Astrocyte (in vitro differentiated cells and primary cell): Measurements from ENCODE around the gene THRB. TPM values are rescaled to one million over a fixed set of nuclear protein-coding genes. Genes with fewer than 3 reads are reported as not detected.

Experiments used
- DNase-seq: peaks from one replicate; pipeline ENCODE4 v3.0.0-alpha.2; 2010; ENCODE audit warnings: low read depth
- FAIRE-seq: peaks from 2 replicates; lab custom pipeline; 2011; peaks lifted over from hg19 to GRCh38; lab: Jason Lieb, UNC
- H2AFZ ChIP-seq: 2 replicates; pipeline ENCODE4 v1.6.0; 2012; ENCODE audit warnings: low read depth, low read length, inconsistent platforms
- H3K27ac ChIP-seq: 2 replicates; pipeline ENCODE4 v1.5.1; 2011; ENCODE audit warnings: low read depth, low read length, inconsistent platforms
- H3K27me3 ChIP-seq: 2 replicates; pipeline ENCODE4 v1.6.0; 2011; ENCODE audit warnings: low read length, inconsistent platforms; ENCODE audit not compliant: insufficient read depth
- H3K36me3 ChIP-seq: 2 replicates; pipeline ENCODE4 v1.5.1; 2011; ENCODE audit warnings: low read length, inconsistent platforms; ENCODE audit not compliant: insufficient read depth
- H3K4me1 ChIP-seq: 2 replicates; pipeline ENCODE4 v1.5.1; 2011; ENCODE audit warnings: low read length, inconsistent platforms; ENCODE audit not compliant: insufficient read depth
- H3K4me2 ChIP-seq: 2 replicates; pipeline ENCODE4 v1.6.0; 2012; ENCODE audit warnings: low read length, inconsistent platforms
- H3K4me3 ChIP-seq: 2 replicates; pipeline ENCODE4 v1.5.1; 2011; ENCODE audit warnings: low read depth, mild to moderate bottlenecking, low read length, inconsistent platforms; ENCODE audit not compliant: insufficient read depth
- H3K79me2 ChIP-seq: 2 replicates; pipeline ENCODE4 v1.6.0; 2012; ENCODE audit warnings: mild to moderate bottlenecking, low read length, inconsistent platforms; ENCODE audit not compliant: insufficient read depth
- H3K9ac ChIP-seq: 2 replicates; pipeline ENCODE4 v1.6.0; 2012; ENCODE audit warnings: mild to moderate bottlenecking, low read length, inconsistent platforms
- H3K9me3 ChIP-seq: 2 replicates; pipeline ENCODE4 v1.5.1; 2012; ENCODE audit warnings: low read depth, mild to moderate bottlenecking, low read length, inconsistent platforms; ENCODE audit not compliant: insufficient read depth
- H4K20me1 ChIP-seq: 2 replicates; pipeline ENCODE4 v1.6.0; 2012; ENCODE audit warnings: low read length, inconsistent platforms; ENCODE audit not compliant: insufficient read depth
- H3K27ac Mint-ChIP-seq: one replicate; pipeline ENCODE4 v1.8.0; 2021; ENCODE audit warnings: mild to moderate bottlenecking, mixed read lengths; ENCODE audit not compliant: unreplicated experiment
- H3K27me3 Mint-ChIP-seq: one replicate; pipeline ENCODE4 v1.8.0; 2021; ENCODE audit warnings: low read depth, mixed read lengths; ENCODE audit not compliant: unreplicated experiment
- H3K36me3 Mint-ChIP-seq: one replicate; pipeline ENCODE4 v1.8.0; 2021; ENCODE audit warnings: low read depth, mixed read lengths; ENCODE audit not compliant: unreplicated experiment
- H3K4me1 Mint-ChIP-seq: one replicate; pipeline ENCODE4 v1.8.0; 2021; ENCODE audit warnings: low read depth, mixed read lengths; ENCODE audit not compliant: unreplicated experiment
- H3K4me3 Mint-ChIP-seq: one replicate; pipeline ENCODE4 v1.8.0; 2021; ENCODE audit warnings: mild to moderate bottlenecking, moderate library complexity, mixed read lengths; ENCODE audit not compliant: unreplicated experiment
- H3K9me3 Mint-ChIP-seq: one replicate; pipeline ENCODE4 v1.8.0; 2021; ENCODE audit warnings: mild to moderate bottlenecking, mixed read lengths; ENCODE audit not compliant: unreplicated experiment
- CTCF ChIP-seq: IDR thresholded peaks from 2 replicates; pipeline ENCODE4 v1.5.1; 2011; ENCODE audit warnings: low read depth, mild to moderate bottlenecking, inconsistent platforms, low read length, moderate library complexity; ENCODE audit not compliant: insufficient read depth
- EZH2 ChIP-seq: IDR thresholded peaks from 2 replicates; pipeline ENCODE4 v1.6.1; 2012; ENCODE audit warnings: mild to moderate bottlenecking, low read length, inconsistent platforms; ENCODE audit not compliant: insufficient read depth
- total RNA-seq: library from RNA; stranded (reverse); gene quantifications from 2 replicates; pipeline ENCODE4 v1.2.1, GENCODE V29; 2021

THRB gene
- total RNA-seq, 1 donor from 2014 or later: 8.5 TPM

- Histone ChIP-seq H3K36me3 (no peaks in the 10 kb centered on the region), H2AFZ (no peak overlapping the region), H3K79me2 (no peaks in the 10 kb centered on the region), H3K9ac (no peak overlapping the region), H4K20me1 (no peaks in the 10 kb centered on the region), H3K4me1 (no peaks in the 10 kb centered on the region), H3K4me3 (no peak overlapping the region), H3K27ac (no peak overlapping the region), H3K27me3 (no peaks in the 10 kb centered on the region), H3K4me2 (no peak overlapping the region), H3K9me3 (no peaks in the 10 kb centered on the region)
- Mint-ChIP-seq H3K36me3 (peaks cover 2% of the 10 kb centered on the region), H3K9me3 (no peaks in the 10 kb centered on the region), H3K4me1 (no peaks in the 10 kb centered on the region), H3K27ac (no peak overlapping the region), H3K4me3 (no peak overlapping the region), H3K27me3 (no peaks in the 10 kb centered on the region)
- TF ChIP-seq EZH2: no peak
- no peak for TF ChIP-seq CTCF
- DNase-seq: no peak
- no peak for FAIRE-seq
These were observed 53.7 kb downstream of the THRB start for GRCh38 chr3:24440760-24441464.

GRCh38 chr3:24439021-24439420 is 55.6 kb downstream of the THRB start:
- Histone ChIP-seq H3K27me3 (no peaks in the 10 kb centered on the region), H3K4me3 (no peak overlapping the region), H3K9ac (no peak overlapping the region), H3K36me3 (no peaks in the 10 kb centered on the region), H4K20me1 (no peaks in the 10 kb centered on the region), H3K79me2 (no peaks in the 10 kb centered on the region), H2AFZ (no peak overlapping the region), H3K9me3 (no peaks in the 10 kb centered on the region), H3K4me1 (no peaks in the 10 kb centered on the region), H3K4me2 (no peak overlapping the region), H3K27ac (no peak overlapping the region)
- TF ChIP-seq CTCF (no peak), EZH2 (no peak)
- Mint-ChIP-seq H3K27me3 (no peaks in the 10 kb centered on the region), H3K9me3 (no peaks in the 10 kb centered on the region), H3K27ac (no peak overlapping the region), H3K4me3 (no peak overlapping the region), H3K36me3 (peaks cover 2% of the 10 kb centered on the region), H3K4me1 (peaks cover 10% of the 10 kb centered on the region)
- FAIRE-seq (no peak), DNase-seq (no peak)

GRCh38 chr3:24437326-24437725 is 57.3 kb downstream of the THRB start:
- no peak overlapping the region for H3K4me2 ChIP-seq
- H3K27ac ChIP-seq: no peak overlapping the region
- FAIRE-seq: no peak
- no peak overlapping the region for H3K9ac ChIP-seq
- H3K4me1 ChIP-seq: no peaks in the 10 kb centered on the region
- H2AFZ ChIP-seq: no peak overlapping the region
- H3K27ac Mint-ChIP-seq: no peak overlapping the region
- DNase-seq: no peak
- TF ChIP-seq CTCF: no peak
- TF ChIP-seq EZH2: no peak
- H3K4me3 Mint-ChIP-seq: no peak overlapping the region
- no peaks in the 10 kb centered on the region for H3K36me3 ChIP-seq
- H3K9me3 Mint-ChIP-seq: no peaks in the 10 kb centered on the region
- H3K36me3 Mint-ChIP-seq: peaks cover 2% of the 10 kb centered on the region
- no peak overlapping the region for H3K4me3 ChIP-seq
- H3K27me3 ChIP-seq: no peaks in the 10 kb centered on the region
- no peaks in the 10 kb centered on the region for H3K79me2 ChIP-seq
- H4K20me1 ChIP-seq: no peaks in the 10 kb centered on the region
- H3K4me1 Mint-ChIP-seq: peaks cover 10% of the 10 kb centered on the region
- H3K9me3 ChIP-seq: no peaks in the 10 kb centered on the region
- H3K27me3 Mint-ChIP-seq: no peaks in the 10 kb centered on the region
